ENCODE data around the gene CHEK1.

DNA sequence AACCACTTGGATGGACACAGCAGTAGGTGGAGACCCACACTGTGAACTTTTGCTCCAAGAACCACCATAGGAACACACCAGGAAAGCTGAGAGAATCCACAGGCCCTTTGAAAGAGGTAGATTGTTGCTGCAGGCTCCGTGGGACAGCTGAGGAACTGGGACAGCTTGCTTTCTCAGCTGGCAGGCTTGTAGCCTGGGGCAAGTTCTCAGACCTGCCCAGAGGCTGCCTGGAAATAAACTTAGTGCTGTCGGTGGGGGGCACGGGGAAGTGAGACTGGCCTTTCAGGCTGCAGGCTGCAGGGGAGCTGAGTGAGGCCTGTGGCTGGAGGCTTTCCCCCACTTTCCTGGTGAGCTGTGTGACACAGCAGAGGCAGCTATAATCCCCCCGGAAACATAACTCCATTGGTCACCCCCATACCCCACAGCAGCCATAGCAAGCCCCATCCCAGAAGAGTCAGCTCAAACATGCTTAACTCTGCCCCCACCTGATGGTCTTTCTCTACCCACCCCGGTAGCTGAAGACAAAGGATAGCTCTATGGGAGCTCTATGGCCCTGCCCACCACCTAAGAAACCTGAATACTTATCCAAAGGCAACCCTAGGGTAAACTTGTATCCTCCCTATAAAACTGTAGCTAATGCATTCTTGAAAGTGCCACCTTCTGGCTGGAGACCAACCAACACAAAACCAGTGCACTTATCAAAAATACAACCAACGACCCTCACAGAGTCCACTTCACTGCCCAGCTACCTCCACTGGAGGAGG is 77.1 kb downstream of the CHEK1 start:
- TF ChIP-seq POLR2A (IDR thresholded peaks at IDR 0.05; ENCODE audit: low read length) (no peak), GATA1 (IDR thresholded peaks at IDR 0.05; ENCODE audit: low read depth, low read length) (no peak)

All from erythroblast (primary cell).